Astrocyte (in vitro differentiated cells and primary cell): Measurements from ENCODE around the gene MAGI3. TPM values are rescaled to one million over a fixed set of nuclear protein-coding genes. Genes with fewer than 3 reads are reported as not detected.

Experiments
- DNase-seq: peaks from one replicate; pipeline ENCODE4 v3.0.0-alpha.2; 2010; ENCODE audit warnings: low read depth
- FAIRE-seq: peaks from 2 replicates; lab custom pipeline; 2011; peaks lifted over from hg19 to GRCh38; lab: Jason Lieb, UNC
- H2AFZ ChIP-seq: 2 replicates; pipeline ENCODE4 v1.6.0; 2012; ENCODE audit warnings: low read depth, low read length, inconsistent platforms
- H3K27ac ChIP-seq: 2 replicates; pipeline ENCODE4 v1.5.1; 2011; ENCODE audit warnings: low read depth, low read length, inconsistent platforms
- H3K27me3 ChIP-seq: 2 replicates; pipeline ENCODE4 v1.6.0; 2011; ENCODE audit warnings: low read length, inconsistent platforms; ENCODE audit not compliant: insufficient read depth
- H3K36me3 ChIP-seq: 2 replicates; pipeline ENCODE4 v1.5.1; 2011; ENCODE audit warnings: low read length, inconsistent platforms; ENCODE audit not compliant: insufficient read depth
- H3K4me1 ChIP-seq: 2 replicates; pipeline ENCODE4 v1.5.1; 2011; ENCODE audit warnings: low read length, inconsistent platforms; ENCODE audit not compliant: insufficient read depth
- H3K4me2 ChIP-seq: 2 replicates; pipeline ENCODE4 v1.6.0; 2012; ENCODE audit warnings: low read length, inconsistent platforms
- H3K4me3 ChIP-seq: 2 replicates; pipeline ENCODE4 v1.5.1; 2011; ENCODE audit warnings: low read depth, mild to moderate bottlenecking, low read length, inconsistent platforms; ENCODE audit not compliant: insufficient read depth
- H3K79me2 ChIP-seq: 2 replicates; pipeline ENCODE4 v1.6.0; 2012; ENCODE audit warnings: mild to moderate bottlenecking, low read length, inconsistent platforms; ENCODE audit not compliant: insufficient read depth
- H3K9ac ChIP-seq: 2 replicates; pipeline ENCODE4 v1.6.0; 2012; ENCODE audit warnings: mild to moderate bottlenecking, low read length, inconsistent platforms
- H3K9me3 ChIP-seq: 2 replicates; pipeline ENCODE4 v1.5.1; 2012; ENCODE audit warnings: low read depth, mild to moderate bottlenecking, low read length, inconsistent platforms; ENCODE audit not compliant: insufficient read depth
- H4K20me1 ChIP-seq: 2 replicates; pipeline ENCODE4 v1.6.0; 2012; ENCODE audit warnings: low read length, inconsistent platforms; ENCODE audit not compliant: insufficient read depth
- H3K27ac Mint-ChIP-seq: one replicate; pipeline ENCODE4 v1.8.0; 2021; ENCODE audit warnings: mild to moderate bottlenecking, mixed read lengths; ENCODE audit not compliant: unreplicated experiment
- H3K27me3 Mint-ChIP-seq: one replicate; pipeline ENCODE4 v1.8.0; 2021; ENCODE audit warnings: low read depth, mixed read lengths; ENCODE audit not compliant: unreplicated experiment
- H3K36me3 Mint-ChIP-seq: one replicate; pipeline ENCODE4 v1.8.0; 2021; ENCODE audit warnings: low read depth, mixed read lengths; ENCODE audit not compliant: unreplicated experiment
- H3K4me1 Mint-ChIP-seq: one replicate; pipeline ENCODE4 v1.8.0; 2021; ENCODE audit warnings: low read depth, mixed read lengths; ENCODE audit not compliant: unreplicated experiment
- H3K4me3 Mint-ChIP-seq: one replicate; pipeline ENCODE4 v1.8.0; 2021; ENCODE audit warnings: mild to moderate bottlenecking, moderate library complexity, mixed read lengths; ENCODE audit not compliant: unreplicated experiment
- H3K9me3 Mint-ChIP-seq: one replicate; pipeline ENCODE4 v1.8.0; 2021; ENCODE audit warnings: mild to moderate bottlenecking, mixed read lengths; ENCODE audit not compliant: unreplicated experiment
- EZH2 ChIP-seq: IDR thresholded peaks from 2 replicates; pipeline ENCODE4 v1.6.1; 2012; ENCODE audit warnings: mild to moderate bottlenecking, low read length, inconsistent platforms; ENCODE audit not compliant: insufficient read depth
- total RNA-seq: library from RNA; stranded (reverse); gene quantifications from 2 replicates; pipeline ENCODE4 v1.2.1, GENCODE V29; 2021
- TF ChIP-seq, protein P1 (sequence below): IDR thresholded peaks from 2 replicates; pipeline ENCODE4 v1.5.1; 2011; ENCODE audit warnings: low read depth, mild to moderate bottlenecking, inconsistent platforms, low read length, moderate library complexity; ENCODE audit not compliant: insufficient read depth

MAGI3 gene
- total RNA-seq, 1 donor from 2014 or later = 16.5 TPM

DNA sequence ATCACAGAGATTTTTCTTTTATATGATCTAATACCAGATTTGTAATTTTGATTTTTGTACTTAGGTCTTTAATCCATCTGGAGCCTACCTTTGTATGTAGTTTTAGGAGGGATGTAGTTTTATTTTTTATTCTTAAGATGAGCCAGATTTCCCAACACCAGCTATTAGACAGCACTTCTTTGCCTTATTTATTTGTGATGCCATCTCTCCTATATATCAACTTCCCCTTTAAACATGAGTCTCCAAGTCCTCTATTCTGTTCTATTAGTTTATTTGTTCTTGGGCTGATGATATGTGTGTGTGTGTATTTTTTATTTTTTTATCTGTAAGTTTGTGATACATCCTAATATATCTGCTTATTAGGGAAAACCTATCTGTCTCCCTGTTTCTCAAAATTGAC lies 274.8 kb downstream of the MAGI3 start:
- H3K4me2 ChIP-seq = no peak overlapping the region
- no peaks in the 10 kb centered on the region for H3K27me3 Mint-ChIP-seq
- H2AFZ ChIP-seq = no peak overlapping the region
- H3K9me3 Mint-ChIP-seq = peaks cover 2% of the 10 kb centered on the region
- DNase-seq (no peak), FAIRE-seq (no peak)
- no peaks in the 10 kb centered on the region for H3K36me3 ChIP-seq
- H3K36me3 Mint-ChIP-seq = peaks cover 9% of the 10 kb centered on the region
- H3K4me1 ChIP-seq = peaks cover 3% of the 10 kb centered on the region
- H3K4me1 Mint-ChIP-seq = peaks cover 3% of the 10 kb centered on the region
- H3K4me3 Mint-ChIP-seq = no peak overlapping the region
- H3K27ac ChIP-seq = no peak overlapping the region
- no peaks in the 10 kb centered on the region for H4K20me1 ChIP-seq
- TF ChIP-seq, protein P1, sequence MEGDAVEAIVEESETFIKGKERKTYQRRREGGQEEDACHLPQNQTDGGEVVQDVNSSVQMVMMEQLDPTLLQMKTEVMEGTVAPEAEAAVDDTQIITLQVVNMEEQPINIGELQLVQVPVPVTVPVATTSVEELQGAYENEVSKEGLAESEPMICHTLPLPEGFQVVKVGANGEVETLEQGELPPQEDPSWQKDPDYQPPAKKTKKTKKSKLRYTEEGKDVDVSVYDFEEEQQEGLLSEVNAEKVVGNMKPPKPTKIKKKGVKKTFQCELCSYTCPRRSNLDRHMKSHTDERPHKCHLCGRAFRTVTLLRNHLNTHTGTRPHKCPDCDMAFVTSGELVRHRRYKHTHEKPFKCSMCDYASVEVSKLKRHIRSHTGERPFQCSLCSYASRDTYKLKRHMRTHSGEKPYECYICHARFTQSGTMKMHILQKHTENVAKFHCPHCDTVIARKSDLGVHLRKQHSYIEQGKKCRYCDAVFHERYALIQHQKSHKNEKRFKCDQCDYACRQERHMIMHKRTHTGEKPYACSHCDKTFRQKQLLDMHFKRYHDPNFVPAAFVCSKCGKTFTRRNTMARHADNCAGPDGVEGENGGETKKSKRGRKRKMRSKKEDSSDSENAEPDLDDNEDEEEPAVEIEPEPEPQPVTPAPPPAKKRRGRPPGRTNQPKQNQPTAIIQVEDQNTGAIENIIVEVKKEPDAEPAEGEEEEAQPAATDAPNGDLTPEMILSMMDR = no peak
- TF ChIP-seq EZH2 = no peak
- no peak overlapping the region for H3K4me3 ChIP-seq
- no peaks in the 10 kb centered on the region for H3K9me3 ChIP-seq
- H3K79me2 ChIP-seq = no peaks in the 10 kb centered on the region
- no peak overlapping the region for H3K27ac Mint-ChIP-seq
- no peak overlapping the region for H3K9ac ChIP-seq
- H3K27me3 ChIP-seq = no peaks in the 10 kb centered on the region

DNA sequence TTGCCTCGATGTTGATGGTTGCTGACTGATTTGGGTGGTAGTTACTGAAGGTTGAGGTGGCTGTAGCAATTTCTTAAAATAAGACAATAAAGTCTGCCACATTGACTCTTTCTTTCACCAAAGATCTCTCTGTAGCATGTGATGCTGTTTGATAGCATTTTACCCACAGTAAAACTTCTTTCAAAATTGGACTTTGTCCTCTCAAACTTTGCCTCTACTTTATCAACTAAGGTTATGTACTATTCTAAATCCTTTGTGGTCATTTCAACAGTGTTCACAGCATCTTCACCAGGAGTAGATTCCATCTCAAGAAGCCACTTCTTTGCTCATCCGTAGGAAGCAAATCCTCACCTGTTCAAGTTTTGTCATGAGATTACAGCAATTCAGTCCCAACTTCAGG lies 275.8 kb downstream of the MAGI3 start:
- Histone ChIP-seq H2AFZ (no peak overlapping the region), H3K4me1 (peaks cover 3% of the 10 kb centered on the region), H3K79me2 (no peaks in the 10 kb centered on the region), H3K27ac (no peak overlapping the region), H3K36me3 (no peaks in the 10 kb centered on the region), H3K4me2 (no peak overlapping the region), H3K9me3 (no peaks in the 10 kb centered on the region), H3K9ac (no peak overlapping the region), H3K4me3 (no peak overlapping the region), H4K20me1 (no peaks in the 10 kb centered on the region), H3K27me3 (no peaks in the 10 kb centered on the region)
- H3K9me3 Mint-ChIP-seq = peaks cover 2% of the 10 kb centered on the region
- no peaks in the 10 kb centered on the region for H3K27me3 Mint-ChIP-seq
- no peak for DNase-seq
- H3K4me3 Mint-ChIP-seq = no peak overlapping the region
- no peaks in the 10 kb centered on the region for H3K4me1 Mint-ChIP-seq
- H3K36me3 Mint-ChIP-seq = peaks cover 9% of the 10 kb centered on the region
- no peak for TF ChIP-seq EZH2
- TF ChIP-seq, protein P1 = no peak
- H3K27ac Mint-ChIP-seq = no peak overlapping the region
- FAIRE-seq = no peak

DNA sequence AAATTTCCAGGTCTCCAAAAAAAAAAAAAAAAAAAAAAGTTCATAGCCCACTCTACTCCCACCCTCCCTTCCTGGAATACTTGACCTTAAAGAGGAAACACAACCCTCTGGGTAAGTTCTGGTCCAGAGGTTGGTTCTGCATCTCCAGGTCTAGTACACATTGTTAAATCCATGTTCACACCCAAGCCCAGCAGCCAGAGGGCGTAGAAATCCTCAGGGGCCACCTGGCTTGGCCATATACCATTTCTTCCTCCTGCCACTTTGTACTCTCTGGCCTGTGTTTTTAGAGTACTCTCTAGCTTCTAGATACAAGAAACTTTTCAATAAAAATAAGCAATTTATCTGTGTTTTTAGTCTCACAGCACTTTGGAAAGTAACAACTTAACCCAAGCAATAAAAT lies 279.7 kb downstream of the MAGI3 start:
- Histone ChIP-seq H4K20me1 (no peaks in the 10 kb centered on the region), H3K27ac (no peak overlapping the region), H3K4me1 (no peaks in the 10 kb centered on the region), H3K9ac (no peak overlapping the region), H3K36me3 (no peaks in the 10 kb centered on the region), H3K79me2 (no peaks in the 10 kb centered on the region), H3K4me2 (no peak overlapping the region), H3K27me3 (no peaks in the 10 kb centered on the region), H3K9me3 (no peaks in the 10 kb centered on the region), H2AFZ (no peak overlapping the region), H3K4me3 (no peak overlapping the region)
- Mint-ChIP-seq H3K27me3 (no peaks in the 10 kb centered on the region), H3K4me3 (no peak overlapping the region), H3K9me3 (peaks cover 2% of the 10 kb centered on the region), H3K4me1 (no peaks in the 10 kb centered on the region), H3K36me3 (peaks cover 14% of the 10 kb centered on the region), H3K27ac (no peak overlapping the region)
- DNase-seq (no peak), FAIRE-seq (no peak)
- TF ChIP-seq EZH2 = no peak
- TF ChIP-seq, protein P1 = no peak
